ENCODE measurements around the gene GNA15.

Gene GNA15

GRCh38 chr19:3142781-3143337 is 7.0 kb downstream of the GNA15 start:
- DNase-seq (ENCODE audit: low read depth): no peak
- H3K4me3 ChIP-seq (ENCODE audit: low read length): no peak overlapping the region
- no peak for TF ChIP-seq CTCF (IDR thresholded peaks at IDR 0.05; ENCODE audit: insufficient read depth, low read depth, low read length, missing control alignments)

DNA sequence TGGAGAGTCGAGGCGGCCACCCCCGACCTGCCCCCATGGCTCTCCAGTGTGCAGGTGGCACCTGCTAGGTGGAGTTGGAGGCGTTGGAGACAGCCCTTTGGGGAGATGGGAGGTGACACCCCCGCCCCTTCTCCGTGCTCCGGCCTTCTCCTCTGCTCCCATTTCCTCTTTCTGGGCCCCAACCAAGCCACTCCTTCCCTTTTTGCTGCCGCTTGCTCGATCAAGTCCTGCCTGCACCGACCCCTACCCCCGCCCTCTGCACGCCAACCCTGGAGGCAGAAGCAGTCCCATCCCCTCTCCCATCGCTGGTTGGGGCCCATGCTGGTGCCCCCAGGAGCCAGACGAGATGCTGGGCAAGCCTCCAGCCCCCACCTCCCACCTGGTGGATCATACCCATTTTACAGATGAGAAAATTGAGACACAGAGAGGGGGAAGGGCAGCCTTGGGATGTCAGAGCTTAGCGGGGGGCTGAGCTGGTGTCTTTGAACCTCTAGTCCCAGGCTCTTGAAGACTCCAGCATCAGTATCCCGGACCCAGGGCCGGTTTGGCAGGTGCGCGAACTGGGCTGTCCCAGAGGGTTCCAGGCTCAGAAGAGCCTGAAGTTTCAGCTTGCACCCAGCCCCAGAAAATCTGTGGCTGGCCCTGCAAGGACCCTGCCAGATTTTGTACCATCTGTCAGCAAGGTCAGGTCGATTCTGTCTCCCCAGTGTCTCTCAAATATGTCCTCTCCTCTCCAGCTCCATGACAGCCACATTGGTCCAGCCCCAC is 10.3 kb downstream of the GNA15 start:
- no peak for TF ChIP-seq CTCF (IDR thresholded peaks at IDR 0.05; ENCODE audit: insufficient read depth, low read depth, low read length, missing control alignments)
- no peak overlapping the region for H3K4me3 ChIP-seq (ENCODE audit: low read length)
- DNase-seq (ENCODE audit: low read depth): no peak

DNA sequence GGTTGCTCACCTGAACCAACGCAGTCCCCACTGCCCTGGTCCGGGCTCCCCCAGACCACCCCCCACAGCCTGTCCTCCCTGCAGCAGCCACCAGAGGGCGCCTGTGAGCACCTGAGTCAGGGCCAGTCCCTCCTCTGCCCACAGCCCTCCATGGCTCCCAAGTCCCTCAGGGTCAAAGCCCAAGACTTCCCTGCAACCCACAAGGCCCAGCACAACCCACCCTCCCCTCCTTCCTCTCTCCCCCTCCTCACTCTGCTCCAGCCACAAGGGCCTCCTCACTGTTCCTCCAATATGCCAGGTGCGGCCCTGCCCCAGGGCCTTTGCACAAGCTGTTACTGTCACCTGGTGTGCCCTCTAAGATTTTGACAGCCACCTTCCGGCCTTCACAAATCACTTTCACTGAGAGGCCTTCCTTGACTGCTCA is 10.9 kb downstream of the GNA15 start:
- H3K4me3 ChIP-seq (ENCODE audit: low read length): no peak overlapping the region
- TF ChIP-seq CTCF (IDR thresholded peaks at IDR 0.05; ENCODE audit: insufficient read depth, low read depth, low read length, missing control alignments): peak; percentile 84
- DNase-seq (ENCODE audit: low read depth): no peak

GRCh38 chr19:3148503-3148902 is 12.7 kb downstream of the GNA15 start:
- no peak for DNase-seq (ENCODE audit: low read depth)
- H3K4me3 ChIP-seq (ENCODE audit: low read length): no peak overlapping the region
- TF ChIP-seq CTCF (IDR thresholded peaks at IDR 0.05; ENCODE audit: insufficient read depth, low read depth, low read length, missing control alignments): no peak

GRCh38 chr19:3149089-3149488 is 13.3 kb downstream of the GNA15 start:
- H3K4me3 ChIP-seq (ENCODE audit: low read length): no peak overlapping the region
- no peak for TF ChIP-seq CTCF (IDR thresholded peaks at IDR 0.05; ENCODE audit: insufficient read depth, low read depth, low read length, missing control alignments)
- no peak for DNase-seq (ENCODE audit: low read depth)

GRCh38 chr19:3149526-3150505 is 14.0 kb downstream of the GNA15 start:
- TF ChIP-seq CTCF (IDR thresholded peaks at IDR 0.05; ENCODE audit: insufficient read depth, low read depth, low read length, missing control alignments): no peak
- no peak for DNase-seq (ENCODE audit: low read depth)
- no peak overlapping the region for H3K4me3 ChIP-seq (ENCODE audit: low read length)

Data from epithelial cell of esophagus (primary cell).